Putamen (tissue), 1 donor: ENCODE data around the gene PTPRB.
"Not testable (repeated sequence)": the region's sequence is repeated elsewhere in the genome, so short reads cannot be mapped to it uniquely, and the experiment has no call there.

ENCODE experiments used
- DNase-seq: peaks from one replicate; pipeline ENCODE4 v3.0.0-alpha.2; 2016; ENCODE audit warnings: low spot score

Gene PTPRB

DNA sequence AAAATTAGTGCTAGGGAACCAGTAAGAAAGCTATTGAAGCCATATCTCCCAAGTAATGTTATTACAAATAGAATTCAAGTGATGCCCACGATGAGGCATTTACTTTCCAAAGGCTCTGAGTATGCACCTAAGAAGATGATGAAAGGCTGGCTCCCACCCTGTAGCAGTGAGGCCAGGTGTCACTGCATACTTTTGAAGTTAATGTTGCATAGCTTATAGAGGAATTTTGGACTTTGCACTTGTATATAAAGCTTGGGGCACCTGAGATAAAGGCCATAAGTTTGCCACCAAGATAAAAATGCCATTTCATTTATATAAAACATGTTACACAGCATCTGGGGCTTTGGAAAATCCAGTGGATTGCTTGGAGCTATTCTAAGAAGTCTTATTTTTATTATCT is 96.2 kb downstream of the PTPRB start:
- no peak for DNase-seq

DNA sequence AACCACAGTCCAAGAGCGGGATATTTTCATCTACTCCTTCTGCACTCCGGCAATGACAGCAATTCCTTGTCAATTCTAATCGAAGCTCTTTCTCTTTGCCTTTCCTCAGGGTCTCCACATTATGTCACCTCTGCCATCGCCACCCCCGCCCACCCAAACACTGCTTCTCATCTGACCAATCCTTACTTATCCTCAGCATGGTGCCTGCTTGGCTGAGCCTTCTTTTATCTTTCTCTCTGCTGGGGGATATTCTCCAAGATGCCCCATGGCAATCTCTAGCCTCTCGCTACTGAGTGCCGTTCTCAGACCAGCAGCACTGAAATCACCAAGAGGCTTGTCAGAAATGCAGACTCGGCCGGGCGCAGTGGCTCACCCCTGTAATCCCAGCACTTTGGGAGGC is 100.6 kb downstream of the PTPRB start:
- DNase-seq, result no peak

DNA sequence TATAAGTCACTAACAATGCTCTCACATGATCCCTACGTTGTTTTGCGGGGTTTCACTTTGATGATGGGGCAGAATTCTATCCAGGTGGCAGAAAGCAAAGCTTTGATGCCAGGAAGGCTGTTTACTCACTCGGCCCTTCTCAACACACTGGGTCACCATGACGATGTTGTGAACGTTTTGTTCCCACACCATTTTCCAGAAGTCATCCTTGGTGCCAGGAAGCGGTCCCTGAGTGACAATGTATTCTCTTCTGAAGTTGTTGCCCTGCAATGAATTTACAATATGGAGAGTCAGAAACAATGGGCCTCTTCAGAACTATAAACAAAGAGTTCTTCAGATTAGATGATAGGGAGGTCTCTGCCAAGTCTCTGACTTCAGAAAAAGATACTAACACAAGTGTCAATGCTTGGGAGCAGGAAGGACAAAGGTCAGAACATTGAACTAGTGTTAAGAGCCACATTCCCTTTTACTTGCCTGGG is 101.3 kb downstream of the PTPRB start:
- peak; percentile 94 for DNase-seq

DNA sequence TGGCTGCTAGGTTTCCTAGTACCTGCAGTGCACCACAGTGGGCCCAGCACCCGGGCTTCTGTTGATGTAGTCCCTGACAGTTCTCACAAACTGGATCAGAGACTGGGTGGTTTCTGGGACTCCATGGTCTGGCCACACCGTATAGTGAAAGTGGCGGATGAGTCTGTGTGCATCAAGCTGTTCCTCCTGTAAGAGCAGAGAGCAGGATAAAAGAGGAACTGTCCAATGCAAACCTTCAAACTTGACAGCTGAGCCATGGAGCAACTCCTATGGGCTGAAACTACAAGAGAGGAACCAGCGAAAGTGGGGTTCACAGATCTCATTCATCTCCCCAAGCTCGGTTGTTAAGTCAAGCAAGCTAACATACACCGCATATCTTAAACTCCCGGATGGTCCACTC is 102.8 kb downstream of the PTPRB start:
- DNase-seq, result no peak

DNA sequence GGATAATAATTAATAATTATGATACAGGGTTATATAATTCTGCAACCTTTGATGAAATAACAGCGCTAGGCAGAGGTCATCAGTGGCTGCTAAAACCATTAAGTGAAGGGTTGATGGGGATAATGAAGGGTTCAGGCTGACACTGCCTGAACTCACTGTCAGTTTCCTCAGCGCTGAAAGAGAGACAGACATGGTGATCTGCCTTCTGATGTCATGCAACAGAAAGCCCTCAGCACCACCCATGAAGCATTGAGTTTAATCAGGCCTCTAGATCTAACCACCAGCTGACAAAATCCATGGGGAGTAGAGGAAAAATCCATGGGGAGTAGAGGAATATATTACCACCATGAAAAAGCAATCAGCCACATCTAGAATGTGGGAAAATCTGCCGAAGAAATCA is 107.6 kb downstream of the PTPRB start:
- no peak for DNase-seq

DNA sequence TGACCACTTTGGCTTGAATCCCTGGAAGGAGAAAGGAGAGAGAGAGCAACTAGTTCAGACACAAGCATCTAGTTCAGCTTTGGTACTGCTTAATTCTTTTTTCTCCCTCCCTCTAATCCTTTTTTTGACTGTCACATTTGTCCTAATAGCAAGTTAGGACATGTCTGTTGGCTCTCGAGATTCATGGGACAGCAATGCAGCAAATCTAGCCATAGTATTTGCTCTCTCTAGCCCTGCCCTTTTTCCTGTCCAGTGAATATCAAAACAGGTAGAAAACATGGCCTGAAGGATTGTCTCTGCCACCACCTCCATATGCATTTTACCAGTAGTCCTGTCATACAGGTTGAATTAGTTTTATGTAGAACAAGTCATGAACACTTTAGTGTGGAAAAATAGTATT is 116.4 kb downstream of the PTPRB start:
- DNase-seq, result no peak

DNA sequence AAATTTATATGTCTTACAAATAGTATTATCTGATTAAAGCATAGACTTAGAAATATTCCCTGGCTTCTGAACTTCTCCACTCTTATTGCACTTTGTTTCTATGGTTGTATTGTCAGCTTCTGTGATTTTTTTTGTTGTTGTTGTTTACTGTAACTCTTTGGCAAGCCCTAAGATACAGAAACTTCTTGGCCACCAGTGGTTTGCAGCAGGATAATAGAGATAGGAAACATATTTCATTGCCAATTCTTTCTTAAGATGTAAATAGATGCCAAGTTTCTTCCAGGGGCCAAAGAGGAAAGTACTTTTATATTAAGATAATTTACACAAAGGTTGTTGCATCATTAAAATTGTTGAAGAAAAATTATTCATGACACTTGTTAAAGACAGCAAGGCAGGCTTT is 123.8 kb downstream of the PTPRB start:
- DNase-seq, result no peak

DNA sequence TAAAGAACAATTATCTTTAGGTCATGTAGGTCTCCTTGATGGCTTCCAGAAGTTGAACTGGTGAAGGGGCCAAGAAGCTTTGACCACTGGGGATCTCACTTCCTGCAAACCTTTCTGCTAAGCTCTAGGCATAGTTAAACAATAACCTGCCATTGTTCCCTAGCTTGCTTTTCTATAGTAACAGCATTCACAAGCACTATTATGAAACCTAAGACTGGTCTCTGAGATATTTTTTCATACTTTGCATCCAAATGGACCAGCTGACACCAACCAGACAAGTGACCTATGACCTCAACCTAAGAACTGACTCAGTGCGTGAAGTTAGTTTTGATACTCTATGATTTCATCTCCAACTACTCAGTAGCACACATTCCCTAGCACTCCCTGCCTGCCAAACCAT is 129.1 kb downstream of the PTPRB start:
- DNase-seq, result no peak

DNA sequence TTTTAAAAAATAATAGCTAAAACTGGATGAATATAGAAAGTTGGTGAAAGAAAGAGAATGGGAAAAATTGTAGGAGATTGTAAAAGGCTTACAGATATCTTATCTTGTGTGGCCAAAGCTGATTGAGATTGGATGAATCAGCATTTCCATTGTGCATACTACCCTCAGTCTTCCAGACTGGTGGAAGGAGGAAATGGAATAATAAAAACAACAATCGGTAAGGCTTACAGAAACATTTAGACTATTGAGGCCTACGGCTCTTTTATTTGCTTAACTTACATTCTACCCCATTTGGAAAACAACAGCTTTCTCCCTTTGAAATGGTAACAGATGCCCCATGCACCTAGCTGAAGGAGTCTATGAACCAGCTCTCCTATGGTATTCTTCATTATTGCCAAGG is 129.8 kb downstream of the PTPRB start:
- no peak for DNase-seq

DNA sequence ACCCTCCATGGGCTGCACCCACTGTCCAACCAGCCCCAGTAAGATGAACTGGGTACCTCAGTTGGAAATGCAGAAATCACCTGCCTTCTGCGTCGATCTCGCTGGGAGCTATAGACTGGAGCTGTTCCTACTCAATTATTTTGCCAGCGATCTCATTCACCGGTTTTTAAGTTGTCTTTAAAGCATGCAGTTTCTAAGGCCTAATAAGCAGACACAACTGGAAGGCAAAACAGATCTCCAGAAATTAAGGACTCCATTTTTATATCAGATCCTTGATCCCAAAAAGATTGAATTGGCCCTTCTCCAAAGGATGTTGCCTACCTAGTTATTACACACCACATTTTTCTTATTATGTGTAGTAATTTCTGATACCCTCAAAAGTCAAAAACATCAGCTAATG is 139.7 kb downstream of the PTPRB start:
- DNase-seq, result no peak

DNA sequence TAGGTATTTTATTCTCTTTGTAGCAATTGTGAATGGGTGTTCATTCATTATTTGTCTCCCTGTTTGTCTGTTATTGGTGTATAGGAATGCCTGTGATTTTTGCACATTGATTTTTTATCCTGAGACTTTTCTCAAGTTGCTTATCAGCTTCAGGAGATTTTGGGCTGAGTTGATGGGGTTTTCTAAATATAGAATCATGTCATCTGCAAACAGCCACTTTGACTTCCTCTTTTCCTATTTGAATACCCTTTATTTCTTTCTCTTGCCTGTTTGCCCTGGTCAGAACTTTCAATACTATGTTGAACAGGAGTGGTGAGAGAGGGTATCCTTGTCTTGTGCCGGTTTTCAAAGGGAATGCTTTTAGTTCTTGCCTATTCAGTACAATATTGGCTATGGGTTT is 144.3 kb downstream of the PTPRB start:
- not testable (repeated sequence) for DNase-seq

DNA sequence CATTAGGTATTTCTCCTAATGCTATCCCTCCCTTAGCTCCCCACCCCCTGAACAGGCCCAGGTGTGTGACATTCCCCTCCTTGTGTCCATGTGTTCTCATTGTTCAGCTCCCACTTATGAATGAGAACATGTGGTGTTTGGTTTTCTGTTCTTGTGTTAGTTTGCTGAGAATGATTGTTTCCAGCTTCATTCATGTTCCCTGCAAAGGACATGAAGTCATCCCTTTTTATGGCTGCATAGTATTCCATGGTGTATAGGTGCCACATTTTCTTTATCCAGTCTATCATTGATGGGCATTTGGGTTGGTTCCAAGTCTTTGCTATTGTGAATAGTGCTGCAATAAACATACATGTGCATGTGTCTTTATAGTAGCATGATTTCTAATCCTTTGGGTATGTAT is 146.3 kb downstream of the PTPRB start:
- DNase-seq, result not testable (repeated sequence)

DNA sequence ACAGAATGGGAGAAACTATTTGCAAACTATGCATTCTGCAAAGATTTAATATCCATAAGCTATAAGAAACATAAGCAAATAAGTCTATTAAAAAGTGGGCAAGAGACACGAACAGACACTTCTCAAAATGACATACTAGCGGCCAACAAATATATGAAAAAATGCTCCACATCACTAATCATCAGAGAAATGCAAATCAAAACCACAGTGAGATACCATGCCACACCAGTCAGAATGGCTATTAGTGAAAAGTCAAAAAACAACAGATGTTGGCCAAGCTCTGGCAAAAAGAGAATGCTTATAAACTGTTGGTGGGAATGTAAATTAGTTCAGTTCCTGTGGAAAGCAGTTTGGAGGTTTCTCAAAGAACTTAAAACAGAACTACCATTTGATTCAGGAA is 149.8 kb downstream of the PTPRB start:
- DNase-seq, result no peak

DNA sequence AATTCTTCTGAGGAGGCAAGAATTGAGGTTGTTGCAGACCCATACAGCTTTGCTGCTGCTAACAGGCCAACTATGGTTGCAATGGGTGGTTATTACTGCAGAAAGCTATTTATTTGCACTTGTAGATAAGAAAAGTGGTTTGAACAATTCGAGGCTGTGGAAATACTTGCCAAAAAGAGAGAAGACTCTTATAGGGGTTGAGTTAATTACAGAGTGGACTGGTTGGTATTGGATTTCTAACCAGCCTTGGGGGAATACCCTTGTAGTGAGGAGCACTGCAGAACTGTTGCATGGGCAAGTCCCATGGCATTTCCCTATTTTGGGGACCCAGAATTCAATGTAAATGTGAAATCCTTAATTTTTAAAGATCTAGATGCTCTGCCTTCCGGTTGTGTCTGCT is 150.6 kb downstream of the PTPRB start:
- no peak for DNase-seq

DNA sequence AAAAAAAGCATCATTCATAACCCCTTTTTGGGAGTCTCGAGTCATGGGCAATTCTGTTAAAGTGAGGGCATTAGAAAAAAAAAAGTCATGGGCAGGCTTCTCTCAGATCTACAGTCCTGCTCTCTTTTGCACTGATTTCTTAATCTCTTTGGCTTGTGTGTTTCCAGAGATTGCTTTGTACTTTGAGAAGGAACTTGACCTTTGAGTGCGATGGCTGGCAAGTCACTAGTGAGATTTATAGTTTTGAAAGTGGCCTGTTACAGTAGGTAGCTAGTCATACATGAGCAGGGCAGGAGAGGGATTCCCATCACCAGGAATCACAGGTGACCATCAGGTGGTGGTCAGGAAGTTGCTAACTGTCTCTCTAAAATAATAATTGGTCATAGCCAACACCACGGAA is 151.5 kb downstream of the PTPRB start:
- no peak for DNase-seq

DNA sequence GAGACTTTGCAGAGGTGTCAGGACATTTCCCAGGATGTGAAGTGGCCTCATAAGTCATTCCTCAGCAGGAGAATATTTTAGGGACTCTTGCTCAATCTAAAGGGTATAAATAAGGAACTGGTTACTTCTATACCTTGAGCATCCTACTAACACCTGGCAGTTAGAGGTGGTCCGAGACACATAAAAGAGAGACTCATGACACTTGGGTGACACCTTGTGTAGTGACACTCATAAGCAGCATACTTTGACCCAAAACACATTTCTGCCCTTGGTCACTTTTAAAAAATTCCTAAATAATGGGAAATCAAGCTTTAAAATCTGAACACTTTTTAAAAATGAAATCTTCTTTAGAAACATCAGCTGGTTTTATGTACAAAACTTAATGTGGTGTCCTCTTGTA is 152.8 kb downstream of the PTPRB start:
- no peak for DNase-seq

DNA sequence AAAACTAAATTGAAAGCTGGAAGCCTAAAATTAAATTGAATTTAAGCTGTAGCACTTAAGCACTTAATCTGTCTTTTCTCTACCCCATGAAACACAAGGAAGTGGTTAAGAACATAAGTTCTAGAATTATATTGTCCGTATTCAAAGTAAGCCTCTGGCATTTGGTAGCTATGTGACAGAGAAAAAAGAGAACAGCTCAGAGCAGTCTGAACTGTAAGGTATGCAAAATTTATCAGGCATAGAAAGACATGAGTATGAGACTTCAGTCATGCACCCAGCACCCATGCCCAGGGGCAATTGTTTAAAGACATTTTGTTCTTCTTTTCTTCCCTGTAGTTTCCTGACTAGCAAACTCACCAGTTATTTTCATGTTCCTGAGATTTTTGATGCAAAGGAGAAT is 154.5 kb downstream of the PTPRB start:
- DNase-seq, result no peak

DNA sequence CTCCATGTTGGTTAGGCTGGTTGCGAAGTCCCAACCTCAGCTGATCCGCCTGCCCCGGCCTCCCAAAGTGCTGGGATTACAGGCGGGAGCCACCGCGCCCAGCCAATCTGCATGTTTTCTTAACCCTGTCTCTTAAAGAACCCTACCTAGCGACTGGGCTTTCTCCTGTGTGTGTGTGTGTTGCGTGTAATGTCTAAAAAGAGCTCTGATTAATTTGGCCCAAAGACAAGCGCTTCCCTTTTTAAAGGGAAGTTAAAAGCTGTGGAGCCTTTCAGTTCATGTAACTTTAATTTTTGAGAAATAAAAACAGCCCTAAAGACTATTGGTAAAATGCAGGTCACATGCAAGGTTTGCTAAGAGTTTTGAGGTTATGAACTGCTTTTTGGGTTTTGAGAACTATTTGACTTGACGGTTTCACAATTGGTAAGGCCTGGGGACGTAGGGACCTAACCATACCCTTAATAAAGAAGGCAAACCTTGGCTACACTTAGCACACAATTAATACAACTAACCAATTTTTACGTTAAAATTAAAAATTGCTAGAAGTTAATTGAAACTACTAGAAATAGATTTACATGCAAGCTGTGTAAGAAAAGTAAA is 167.9 kb downstream of the PTPRB start:
- no peak for DNase-seq

DNA sequence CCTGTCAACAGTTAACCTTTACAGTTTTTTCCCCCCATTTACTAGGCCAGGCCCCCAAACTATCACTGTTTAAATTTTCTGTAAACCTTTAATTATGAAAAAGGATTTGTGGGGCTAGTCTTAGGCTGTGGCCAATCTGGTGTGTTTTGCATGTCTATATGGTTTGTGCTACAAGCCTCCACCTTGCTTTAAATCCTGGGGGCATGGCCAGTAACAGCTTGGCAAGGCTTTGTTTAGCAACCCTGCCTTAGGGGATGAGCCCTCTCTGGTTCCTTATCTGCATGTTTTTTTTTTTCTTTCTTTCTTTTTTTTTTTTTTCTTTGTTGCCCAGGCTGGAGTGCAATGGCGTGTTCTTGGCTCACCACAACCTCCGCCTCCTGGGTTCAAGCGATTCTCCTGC is 168.5 kb downstream of the PTPRB start:
- DNase-seq, result no peak

DNA sequence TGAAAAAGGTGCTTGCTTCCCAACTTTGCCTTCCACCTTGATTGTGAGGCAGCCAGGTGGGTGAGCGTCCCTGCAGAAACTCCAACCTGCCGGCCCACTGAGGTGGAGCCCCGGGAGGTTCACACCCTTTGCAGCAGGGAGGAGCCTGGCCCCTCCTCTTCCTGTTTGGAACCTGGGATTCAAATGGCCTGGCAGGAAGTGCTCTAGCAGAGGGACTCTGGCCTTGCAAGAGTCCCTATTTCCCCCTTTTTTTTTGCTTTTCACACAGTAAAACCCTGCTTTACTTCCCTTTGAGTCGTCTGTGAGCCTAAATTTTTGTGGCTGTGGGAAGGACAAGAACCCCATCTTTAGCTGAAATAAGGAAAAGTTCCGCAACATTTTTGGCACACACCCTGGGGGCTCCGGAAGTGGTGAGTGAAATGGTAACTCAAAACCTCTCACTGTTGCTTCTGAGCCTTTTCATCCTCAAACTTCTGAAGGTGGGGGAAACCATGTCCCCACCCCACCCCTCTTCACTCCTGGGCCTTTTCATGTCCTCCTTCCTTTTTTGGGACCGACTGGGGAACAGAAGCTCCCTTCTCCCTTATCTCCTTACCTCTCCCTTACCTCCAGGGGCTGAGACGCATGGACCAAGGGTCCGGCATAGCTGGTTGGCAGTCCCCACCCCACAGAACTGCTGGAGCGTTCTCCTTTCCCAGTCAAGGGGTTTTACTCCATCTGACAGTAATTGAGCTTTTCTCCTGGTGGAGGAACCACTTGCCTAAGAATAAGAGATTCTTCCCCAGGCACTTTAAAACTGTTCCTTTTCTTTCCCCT is 169.1 kb downstream of the PTPRB start:
- no peak for DNase-seq

DNA sequence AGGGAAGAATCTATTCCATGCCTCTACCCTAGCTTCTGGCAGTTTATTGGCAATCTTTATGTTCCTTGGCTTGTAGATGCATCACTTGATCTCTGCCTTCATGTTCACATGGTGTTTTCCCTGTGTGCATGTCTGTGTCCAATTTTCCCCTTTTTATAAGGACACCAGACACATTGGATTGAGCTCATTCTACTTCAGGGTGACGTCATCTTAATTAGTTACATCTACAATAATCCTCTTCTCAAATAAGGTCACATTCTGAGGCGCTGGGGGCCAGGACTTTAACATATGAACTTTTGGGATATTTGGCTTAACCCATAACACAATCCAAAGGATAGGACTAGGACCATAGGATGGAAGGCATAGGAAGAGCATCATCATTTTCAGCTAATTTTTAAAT is 169.8 kb downstream of the PTPRB start:
- DNase-seq, result no peak

DNA sequence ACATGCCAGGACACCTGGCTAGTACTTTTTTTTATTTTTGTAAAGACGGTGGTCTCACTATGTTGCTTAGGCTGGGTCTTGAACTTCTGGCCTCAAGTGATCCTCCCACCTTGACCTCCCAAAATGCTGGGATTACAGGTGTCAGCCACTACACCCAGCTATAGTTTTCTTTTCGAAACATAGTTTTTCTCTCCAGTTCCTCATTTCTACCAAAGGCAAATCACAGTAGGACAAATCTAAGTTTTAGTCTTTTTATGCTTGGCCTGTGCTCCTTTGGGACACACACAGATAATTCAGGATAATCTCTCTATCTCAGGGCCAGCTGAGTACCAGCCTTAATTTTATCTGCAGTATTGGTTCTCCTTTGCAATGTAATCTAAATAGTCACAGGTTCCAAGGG is 170.5 kb downstream of the PTPRB start:
- no peak for DNase-seq
